ENCODE results near the gene SRGAP1. TPM values are rescaled to one million over a fixed set of nuclear protein-coding genes. Genes with fewer than 3 reads are reported as not detected.

Gene SRGAP1
- total and polyA plus RNA-seq, 2 of the 8 experiments (the other 6 are each of a cell fraction or from before 2014, with no cell fraction given), result 3.2 to 7.3 TPM

DNA sequence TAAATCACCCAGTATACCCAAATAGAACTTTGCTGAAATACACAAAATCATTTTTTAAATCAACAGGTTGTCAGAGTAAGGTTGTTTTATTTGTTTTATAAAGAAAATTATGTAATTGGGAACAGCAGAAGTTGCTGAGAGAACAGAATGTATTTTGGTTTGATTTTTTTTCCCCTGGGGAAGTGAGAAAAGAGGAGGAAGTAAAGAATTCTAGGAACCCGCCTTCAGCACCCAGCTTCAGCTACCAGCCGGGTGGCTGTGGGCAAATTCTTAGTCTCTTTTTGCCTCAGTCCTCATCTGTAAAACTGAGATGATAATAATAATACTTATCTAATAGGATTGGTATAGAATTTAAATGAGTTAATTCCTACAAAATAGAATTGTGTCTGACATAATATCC, 119.4 kb downstream of the SRGAP1 start (continued):
- TF ChIP-seq RFX5 (IDR thresholded peaks at IDR 0.05; ENCODE audit: borderline replicate concordance, low read depth, low read length) (no peak), CHD1 (IDR thresholded peaks at IDR 0.05; ENCODE audit: low read depth, low read length) (no peak)
- TF ChIP-seq, protein P1, sequence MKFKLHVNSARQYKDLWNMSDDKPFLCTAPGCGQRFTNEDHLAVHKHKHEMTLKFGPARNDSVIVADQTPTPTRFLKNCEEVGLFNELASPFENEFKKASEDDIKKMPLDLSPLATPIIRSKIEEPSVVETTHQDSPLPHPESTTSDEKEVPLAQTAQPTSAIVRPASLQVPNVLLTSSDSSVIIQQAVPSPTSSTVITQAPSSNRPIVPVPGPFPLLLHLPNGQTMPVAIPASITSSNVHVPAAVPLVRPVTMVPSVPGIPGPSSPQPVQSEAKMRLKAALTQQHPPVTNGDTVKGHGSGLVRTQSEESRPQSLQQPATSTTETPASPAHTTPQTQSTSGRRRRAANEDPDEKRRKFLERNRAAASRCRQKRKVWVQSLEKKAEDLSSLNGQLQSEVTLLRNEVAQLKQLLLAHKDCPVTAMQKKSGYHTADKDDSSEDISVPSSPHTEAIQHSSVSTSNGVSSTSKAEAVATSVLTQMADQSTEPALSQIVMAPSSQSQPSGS (IDR thresholded peaks at IDR 0.05; ENCODE audit: low read length), result no peak
